GM12873 (cell line): ENCODE data around the gene SLC38A5.

Experiments used
- TF ChIP-seq, protein P1 (sequence below): IDR thresholded peaks from 2 replicates; pipeline ENCODE4 v1.5.1; 2012; ENCODE audit warnings: low read depth, mild to moderate bottlenecking, moderate library complexity, low read length, control low read depth; ENCODE audit not compliant: insufficient read depth; ENCODE audit errors: missing control alignments

SLC38A5 gene

DNA sequence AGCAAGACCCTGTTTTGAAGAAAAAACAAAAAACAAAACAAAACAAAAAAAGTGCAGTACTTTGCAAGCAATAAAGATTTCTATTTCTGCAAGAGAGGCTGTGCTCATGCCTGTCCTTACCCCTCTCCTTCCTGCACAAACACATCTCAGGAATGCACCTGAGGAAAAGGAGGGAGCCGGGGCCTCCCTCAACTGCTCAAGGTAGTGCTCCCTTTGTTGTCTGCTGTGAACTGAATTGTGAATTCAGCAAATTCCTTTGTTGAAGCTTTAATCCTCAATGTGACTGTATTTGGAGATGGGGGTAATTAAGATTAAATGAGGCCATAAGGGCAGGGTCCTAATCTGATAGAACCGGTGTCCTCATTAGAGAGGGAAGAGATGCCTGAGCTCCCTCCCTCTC lies 19.8 kb upstream of the SLC38A5 start:
- TF ChIP-seq, protein P1, sequence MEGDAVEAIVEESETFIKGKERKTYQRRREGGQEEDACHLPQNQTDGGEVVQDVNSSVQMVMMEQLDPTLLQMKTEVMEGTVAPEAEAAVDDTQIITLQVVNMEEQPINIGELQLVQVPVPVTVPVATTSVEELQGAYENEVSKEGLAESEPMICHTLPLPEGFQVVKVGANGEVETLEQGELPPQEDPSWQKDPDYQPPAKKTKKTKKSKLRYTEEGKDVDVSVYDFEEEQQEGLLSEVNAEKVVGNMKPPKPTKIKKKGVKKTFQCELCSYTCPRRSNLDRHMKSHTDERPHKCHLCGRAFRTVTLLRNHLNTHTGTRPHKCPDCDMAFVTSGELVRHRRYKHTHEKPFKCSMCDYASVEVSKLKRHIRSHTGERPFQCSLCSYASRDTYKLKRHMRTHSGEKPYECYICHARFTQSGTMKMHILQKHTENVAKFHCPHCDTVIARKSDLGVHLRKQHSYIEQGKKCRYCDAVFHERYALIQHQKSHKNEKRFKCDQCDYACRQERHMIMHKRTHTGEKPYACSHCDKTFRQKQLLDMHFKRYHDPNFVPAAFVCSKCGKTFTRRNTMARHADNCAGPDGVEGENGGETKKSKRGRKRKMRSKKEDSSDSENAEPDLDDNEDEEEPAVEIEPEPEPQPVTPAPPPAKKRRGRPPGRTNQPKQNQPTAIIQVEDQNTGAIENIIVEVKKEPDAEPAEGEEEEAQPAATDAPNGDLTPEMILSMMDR: no peak

DNA sequence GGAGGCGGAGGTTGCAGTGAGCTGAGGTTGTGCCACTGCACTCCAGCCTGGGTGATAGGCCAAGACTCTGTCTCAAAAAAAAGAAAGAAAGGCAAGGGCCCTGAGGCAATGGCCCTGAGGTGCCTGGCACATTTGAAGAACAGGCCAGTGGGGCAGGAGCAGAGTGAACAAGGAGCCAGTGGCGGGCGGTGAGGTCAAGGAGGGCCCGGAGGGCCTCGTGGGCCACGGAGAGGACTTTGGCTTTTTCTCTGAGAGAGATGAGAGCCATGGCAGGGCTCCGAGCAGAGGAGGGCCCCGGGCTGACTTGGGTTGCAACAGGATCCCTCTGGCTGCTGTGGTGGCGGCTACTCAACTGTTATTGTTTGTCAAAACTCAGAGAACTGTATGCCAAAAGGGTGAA lies 19.2 kb upstream of the SLC38A5 start:
- TF ChIP-seq, protein P1: no peak

DNA sequence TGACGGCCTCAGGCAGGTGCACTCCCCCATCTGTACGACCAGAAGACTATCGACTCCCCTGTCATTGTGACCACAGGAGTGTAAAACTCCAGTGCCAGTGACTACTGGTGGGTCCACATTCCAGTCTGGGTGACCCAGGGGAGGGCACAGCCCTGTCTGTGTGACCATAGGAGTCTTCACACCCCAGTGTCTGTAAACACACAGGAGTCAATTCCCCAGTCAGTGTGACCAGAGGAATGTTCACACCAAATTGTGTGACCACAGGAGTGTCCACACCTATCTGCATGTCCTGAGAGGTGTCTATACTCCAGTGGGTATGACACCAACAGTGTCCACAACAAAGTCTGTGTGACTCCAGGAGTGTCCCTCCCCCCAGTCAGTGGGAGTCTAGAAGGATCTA lies 18.0 kb upstream of the SLC38A5 start:
- TF ChIP-seq, protein P1: no peak

DNA sequence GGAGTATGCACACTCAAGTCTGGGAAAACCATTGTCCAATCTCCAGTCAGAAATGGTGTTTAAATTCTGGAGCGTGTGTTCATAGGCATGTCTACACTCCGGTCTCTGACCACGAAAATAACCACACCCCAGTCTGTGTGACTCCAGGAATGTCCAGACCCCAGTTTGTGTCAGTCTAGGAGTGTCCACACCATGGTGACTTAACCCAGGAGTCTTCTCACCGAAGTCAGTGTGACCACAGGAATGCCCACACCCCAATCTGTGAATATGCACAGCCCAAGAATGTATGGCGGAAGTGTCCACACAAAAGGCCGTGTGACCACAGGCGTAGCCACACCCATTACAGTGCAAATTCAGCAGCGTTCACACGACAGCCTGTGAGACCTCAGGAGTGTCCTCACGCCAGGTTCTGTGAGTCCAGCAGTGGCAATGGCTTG lies 17.3 kb upstream of the SLC38A5 start:
- TF ChIP-seq, protein P1: no peak

DNA sequence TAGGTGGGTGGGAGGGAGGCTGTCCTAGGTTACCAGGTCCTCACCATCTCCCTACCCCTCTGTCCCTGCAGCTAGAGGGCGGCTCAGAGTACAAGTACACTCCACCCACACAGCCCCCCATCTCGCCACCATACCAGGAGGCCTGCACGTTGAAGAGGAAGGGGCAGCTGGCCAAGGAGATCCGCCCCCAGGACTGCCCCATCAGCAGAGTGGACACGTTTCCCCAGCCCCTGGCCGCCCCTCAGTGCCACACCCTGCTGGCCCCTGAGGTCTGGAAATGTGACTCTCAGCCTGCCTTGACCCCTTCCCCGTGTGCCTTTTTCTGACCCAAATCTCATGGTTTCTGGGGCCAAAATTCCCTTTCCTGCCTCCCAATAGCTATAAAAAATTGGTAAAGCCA lies 12.5 kb upstream of the SLC38A5 start:
- TF ChIP-seq, protein P1: no peak

DNA sequence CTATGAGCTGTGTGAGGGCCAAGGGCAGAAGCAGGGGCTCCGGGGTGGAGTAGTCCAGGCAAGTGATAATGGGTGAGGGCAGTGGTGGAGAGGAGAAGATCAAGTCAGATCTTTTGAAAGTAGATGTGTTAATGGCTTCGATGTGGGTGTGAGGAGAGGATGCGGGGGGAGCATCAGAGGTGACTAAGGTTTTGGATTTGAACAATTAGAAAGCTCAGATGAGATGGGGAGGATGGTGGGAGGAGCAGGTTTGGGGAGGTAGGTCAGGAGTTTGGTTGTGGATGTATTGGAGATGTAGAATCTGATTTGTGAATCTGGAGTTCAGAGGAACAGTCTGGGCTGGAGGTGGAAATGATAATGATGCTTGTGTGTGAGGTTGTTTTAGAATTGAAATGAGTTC lies 10.5 kb upstream of the SLC38A5 start:
- TF ChIP-seq, protein P1: no peak

DNA sequence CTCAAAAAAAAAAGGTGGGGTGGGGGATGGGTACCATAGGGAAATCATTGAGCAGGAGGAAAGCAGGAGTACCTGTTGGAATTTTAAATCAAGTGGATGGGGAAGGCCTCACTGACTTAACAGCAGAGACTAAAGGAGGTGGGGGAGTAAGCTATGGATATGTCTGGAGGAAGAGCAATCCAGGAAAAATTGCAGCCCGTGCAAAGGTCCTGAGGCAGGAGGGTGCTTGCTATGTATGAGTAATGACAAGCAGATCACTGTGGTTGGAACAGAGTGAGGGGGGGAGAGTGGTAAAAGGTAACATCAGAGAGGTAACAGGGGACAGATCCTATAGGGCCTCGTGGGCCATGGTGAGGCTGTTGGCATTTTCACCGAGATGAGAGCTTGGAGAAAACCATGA lies 10.1 kb upstream of the SLC38A5 start:
- TF ChIP-seq, protein P1: no peak

DNA sequence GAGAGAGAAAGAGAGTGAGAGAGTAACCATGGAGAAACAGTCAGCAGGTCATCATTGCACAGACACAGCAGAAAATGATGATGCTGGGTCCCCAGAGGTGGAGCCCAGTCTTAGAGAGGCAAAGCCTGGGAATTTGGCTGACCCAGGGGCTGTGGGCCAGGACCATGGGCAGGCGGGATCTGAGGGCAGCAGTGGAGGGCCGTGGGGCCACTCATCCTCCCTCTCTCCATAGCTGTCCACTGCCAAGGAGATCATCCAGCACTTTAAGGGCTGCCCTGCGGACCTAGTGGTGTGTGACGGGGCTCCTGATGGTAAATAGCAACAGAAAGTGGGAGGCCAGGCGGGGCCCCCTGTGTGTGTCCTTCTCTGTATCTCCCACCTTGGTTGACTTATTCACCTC lies 8.7 kb upstream of the SLC38A5 start:
- TF ChIP-seq, protein P1: no peak
